ENCODE measurements around the gene ZNF135. TPM values are rescaled to one million over a fixed set of nuclear protein-coding genes. Genes with fewer than 3 reads are reported as not detected.

ZNF135 gene
- total and polyA plus RNA-seq, 10 of the 15 experiments (the other 5 are each of a cell fraction or from before 2014, with no cell fraction given), result 0.04 TPM; not detected in 9

DNA sequence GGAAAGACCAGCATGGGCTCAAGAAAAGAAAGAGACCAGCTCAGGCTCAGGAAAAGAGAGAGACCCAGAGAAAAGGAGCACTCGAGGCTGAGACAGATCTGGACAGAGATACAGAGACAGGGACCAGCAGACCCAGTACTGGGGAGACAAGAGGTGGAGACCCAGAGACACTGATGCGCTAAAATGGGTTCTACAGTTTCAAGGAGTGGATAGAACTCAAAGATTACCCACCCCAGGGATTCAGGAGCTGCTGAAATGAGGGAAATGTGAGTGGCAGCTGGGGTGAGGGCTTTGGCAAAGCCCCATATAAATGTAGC, 39.6 kb downstream of the ZNF135 start (continued):
- TF ChIP-seq, protein P1, sequence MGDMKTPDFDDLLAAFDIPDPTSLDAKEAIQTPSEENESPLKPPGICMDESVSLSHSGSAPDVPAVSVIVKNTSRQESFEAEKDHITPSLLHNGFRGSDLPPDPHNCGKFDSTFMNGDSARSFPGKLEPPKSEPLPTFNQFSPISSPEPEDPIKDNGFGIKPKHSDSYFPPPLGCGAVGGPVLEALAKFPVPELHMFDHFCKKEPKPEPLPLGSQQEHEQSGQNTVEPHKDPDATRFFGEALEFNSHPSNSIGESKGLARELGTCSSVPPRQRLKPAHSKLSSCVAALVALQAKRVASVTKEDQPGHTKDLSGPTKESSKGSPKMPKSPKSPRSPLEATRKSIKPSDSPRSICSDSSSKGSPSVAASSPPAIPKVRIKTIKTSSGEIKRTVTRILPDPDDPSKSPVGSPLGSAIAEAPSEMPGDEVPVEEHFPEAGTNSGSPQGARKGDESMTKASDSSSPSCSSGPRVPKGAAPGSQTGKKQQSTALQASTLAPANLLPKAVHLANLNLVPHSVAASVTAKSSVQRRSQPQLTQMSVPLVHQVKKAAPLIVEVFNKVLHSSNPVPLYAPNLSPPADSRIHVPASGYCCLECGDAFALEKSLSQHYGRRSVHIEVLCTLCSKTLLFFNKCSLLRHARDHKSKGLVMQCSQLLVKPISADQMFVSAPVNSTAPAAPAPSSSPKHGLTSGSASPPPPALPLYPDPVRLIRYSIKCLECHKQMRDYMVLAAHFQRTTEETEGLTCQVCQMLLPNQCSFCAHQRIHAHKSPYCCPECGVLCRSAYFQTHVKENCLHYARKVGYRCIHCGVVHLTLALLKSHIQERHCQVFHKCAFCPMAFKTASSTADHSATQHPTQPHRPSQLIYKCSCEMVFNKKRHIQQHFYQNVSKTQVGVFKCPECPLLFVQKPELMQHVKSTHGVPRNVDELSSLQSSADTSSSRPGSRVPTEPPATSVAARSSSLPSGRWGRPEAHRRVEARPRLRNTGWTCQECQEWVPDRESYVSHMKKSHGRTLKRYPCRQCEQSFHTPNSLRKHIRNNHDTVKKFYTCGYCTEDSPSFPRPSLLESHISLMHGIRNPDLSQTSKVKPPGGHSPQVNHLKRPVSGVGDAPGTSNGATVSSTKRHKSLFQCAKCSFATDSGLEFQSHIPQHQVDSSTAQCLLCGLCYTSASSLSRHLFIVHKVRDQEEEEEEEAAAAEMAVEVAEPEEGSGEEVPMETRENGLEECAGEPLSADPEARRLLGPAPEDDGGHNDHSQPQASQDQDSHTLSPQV (IDR thresholded peaks at IDR 0.05), result no peak
- TF ChIP-seq, protein P2, sequence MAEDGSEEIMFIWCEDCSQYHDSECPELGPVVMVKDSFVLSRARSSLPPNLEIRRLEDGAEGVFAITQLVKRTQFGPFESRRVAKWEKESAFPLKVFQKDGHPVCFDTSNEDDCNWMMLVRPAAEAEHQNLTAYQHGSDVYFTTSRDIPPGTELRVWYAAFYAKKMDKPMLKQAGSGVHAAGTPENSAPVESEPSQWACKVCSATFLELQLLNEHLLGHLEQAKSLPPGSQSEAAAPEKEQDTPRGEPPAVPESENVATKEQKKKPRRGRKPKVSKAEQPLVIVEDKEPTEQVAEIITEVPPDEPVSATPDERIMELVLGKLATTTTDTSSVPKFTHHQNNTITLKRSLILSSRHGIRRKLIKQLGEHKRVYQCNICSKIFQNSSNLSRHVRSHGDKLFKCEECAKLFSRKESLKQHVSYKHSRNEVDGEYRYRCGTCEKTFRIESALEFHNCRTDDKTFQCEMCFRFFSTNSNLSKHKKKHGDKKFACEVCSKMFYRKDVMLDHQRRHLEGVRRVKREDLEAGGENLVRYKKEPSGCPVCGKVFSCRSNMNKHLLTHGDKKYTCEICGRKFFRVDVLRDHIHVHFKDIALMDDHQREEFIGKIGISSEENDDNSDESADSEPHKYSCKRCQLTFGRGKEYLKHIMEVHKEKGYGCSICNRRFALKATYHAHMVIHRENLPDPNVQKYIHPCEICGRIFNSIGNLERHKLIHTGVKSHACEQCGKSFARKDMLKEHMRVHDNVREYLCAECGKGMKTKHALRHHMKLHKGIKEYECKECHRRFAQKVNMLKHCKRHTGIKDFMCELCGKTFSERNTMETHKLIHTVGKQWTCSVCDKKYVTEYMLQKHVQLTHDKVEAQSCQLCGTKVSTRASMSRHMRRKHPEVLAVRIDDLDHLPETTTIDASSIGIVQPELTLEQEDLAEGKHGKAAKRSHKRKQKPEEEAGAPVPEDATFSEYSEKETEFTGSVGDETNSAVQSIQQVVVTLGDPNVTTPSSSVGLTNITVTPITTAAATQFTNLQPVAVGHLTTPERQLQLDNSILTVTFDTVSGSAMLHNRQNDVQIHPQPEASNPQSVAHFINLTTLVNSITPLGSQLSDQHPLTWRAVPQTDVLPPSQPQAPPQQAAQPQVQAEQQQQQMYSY (CRISPR knock-in tag; IDR thresholded peaks at IDR 0.05), result no peak
- TF ChIP-seq EED (IDR thresholded peaks at IDR 0.05; ENCODE audit: low read depth) (no peak), KAT2A (conservative IDR thresholded peaks at IDR 0.05; ENCODE audit: control insufficient read depth, low read depth, low read length) (no peak), IRF4 (IDR thresholded peaks at IDR 0.05; ENCODE audit: low read depth, low read length) (no peak), ZBED1 (IDR thresholded peaks at IDR 0.05; ENCODE audit: borderline replicate concordance) (no peak), SMAD1 (IDR thresholded peaks at IDR 0.05; ENCODE audit: low read depth, partially characterized antibody) (no peak), ZNF274 (IDR thresholded peaks at IDR 0.05; ENCODE audit: insufficient read depth, insufficient read length) (no peak), SMARCA5 (IDR thresholded peaks at IDR 0.05) (no peak)
- TF ChIP-seq, protein P3, sequence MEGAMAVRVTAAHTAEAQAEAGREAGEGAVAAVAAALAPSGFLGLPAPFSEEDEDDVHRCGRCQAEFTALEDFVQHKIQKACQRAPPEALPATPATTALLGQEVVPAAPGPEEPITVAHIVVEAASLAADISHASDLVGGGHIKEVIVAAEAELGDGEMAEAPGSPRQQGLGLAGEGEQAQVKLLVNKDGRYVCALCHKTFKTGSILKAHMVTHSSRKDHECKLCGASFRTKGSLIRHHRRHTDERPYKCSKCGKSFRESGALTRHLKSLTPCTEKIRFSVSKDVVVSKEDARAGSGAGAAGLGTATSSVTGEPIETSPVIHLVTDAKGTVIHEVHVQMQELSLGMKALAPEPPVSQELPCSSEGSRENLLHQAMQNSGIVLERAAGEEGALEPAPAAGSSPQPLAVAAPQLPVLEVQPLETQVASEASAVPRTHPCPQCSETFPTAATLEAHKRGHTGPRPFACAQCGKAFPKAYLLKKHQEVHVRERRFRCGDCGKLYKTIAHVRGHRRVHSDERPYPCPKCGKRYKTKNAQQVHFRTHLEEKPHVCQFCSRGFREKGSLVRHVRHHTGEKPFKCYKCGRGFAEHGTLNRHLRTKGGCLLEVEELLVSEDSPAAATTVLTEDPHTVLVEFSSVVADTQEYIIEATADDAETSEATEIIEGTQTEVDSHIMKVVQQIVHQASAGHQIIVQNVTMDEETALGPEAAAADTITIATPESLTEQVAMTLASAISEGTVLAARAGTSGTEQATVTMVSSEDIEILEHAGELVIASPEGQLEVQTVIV (IDR thresholded peaks at IDR 0.05; ENCODE audit: borderline replicate concordance, partially characterized antibody), result no peak
- TF ChIP-seq, protein P4, sequence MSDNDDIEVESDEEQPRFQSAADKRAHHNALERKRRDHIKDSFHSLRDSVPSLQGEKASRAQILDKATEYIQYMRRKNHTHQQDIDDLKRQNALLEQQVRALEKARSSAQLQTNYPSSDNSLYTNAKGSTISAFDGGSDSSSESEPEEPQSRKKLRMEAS (IDR thresholded peaks at IDR 0.05; ENCODE audit: low read depth, low read length), result no peak
